Breast epithelium (tissue), 3 donors: ENCODE results near the gene ZNF407.

Source experiments
- CTCF ChIP-seq, 3 donors: fragments of 450-650 bp; IDR thresholded peaks; one replicate each; pipeline ENCODE4 v1.5.1; 2016 to 2017; ENCODE audit warnings: antibody characterized with exemption in 3 of 3, mild to moderate bottlenecking in 3 of 3, moderate library complexity in 3 of 3
- POLR2AphosphoS5 ChIP-seq, 3 donors: sonication (generic); formaldehyde crosslinking; IDR thresholded peaks; one replicate each; pipeline ENCODE4 v1.6.1; 2017; ENCODE audit warnings: antibody characterized with exemption in 3 of 3

GRCh38 chr18:75000920-75001319, 403.2 kb downstream of the ZNF407 start:
- TF ChIP-seq POLR2AphosphoS5 (IDR thresholded peaks at IDR 0.05) (no peak), CTCF (IDR thresholded peaks at IDR 0.05) (no peak)
